Endothelial cell of hepatic sinusoid (primary cell): ENCODE results near the gene AGBL4.

Experiments used
- in situ Hi-C: cut with HindIII; loops from 2 replicates; pipeline ENCODE4 v1.10.0; 2017; ENCODE audit warnings: low sequenced_read_pairs

AGBL4 gene

GRCh38 chr1:48674641-48675040, 1349.1 kb downstream of the AGBL4 start:
- in situ Hi-C loops, result no loop called here

GRCh38 chr1:48673332-48674105, 1350.2 kb downstream of the AGBL4 start:
- in situ Hi-C loops, result no loop called here

GRCh38 chr1:48671578-48671977, 1352.2 kb downstream of the AGBL4 start:
- in situ Hi-C loops, result no loop called here

- in situ Hi-C loops, result no loop called here
Measured at GRCh38 chr1:48670234-48671020, 1353.3 kb downstream of the AGBL4 start.

GRCh38 chr1:48668339-48668738, 1355.4 kb downstream of the AGBL4 start:
- in situ Hi-C loops, result no loop called here

- in situ Hi-C loops, result no loop called here
Measured at GRCh38 chr1:48667782-48668181, 1356.0 kb downstream of the AGBL4 start.

GRCh38 chr1:48665708-48666407, 1357.9 kb downstream of the AGBL4 start:
- in situ Hi-C loops, result no loop called here

GRCh38 chr1:48661726-48662463, 1361.9 kb downstream of the AGBL4 start:
- in situ Hi-C loops, result no loop called here

- in situ Hi-C loops, result no loop called here
Measured at GRCh38 chr1:48659801-48660200, 1364.0 kb downstream of the AGBL4 start.

- in situ Hi-C loops, result no loop called here
Measured at GRCh38 chr1:48657413-48657812, 1366.3 kb downstream of the AGBL4 start.

- in situ Hi-C loops, result no loop called here
Measured at GRCh38 chr1:48654606-48655210, 1369.0 kb downstream of the AGBL4 start.

GRCh38 chr1:48652334-48652733, 1371.4 kb downstream of the AGBL4 start:
- in situ Hi-C loops, result no loop called here

GRCh38 chr1:48649880-48650279, 1373.9 kb downstream of the AGBL4 start:
- in situ Hi-C loops, result no loop called here

GRCh38 chr1:48645883-48646282, 1377.9 kb downstream of the AGBL4 start:
- in situ Hi-C loops, result no loop called here

- in situ Hi-C loops, result no loop called here
Measured at GRCh38 chr1:48644905-48645605, 1378.7 kb downstream of the AGBL4 start.

GRCh38 chr1:48644190-48644900, 1379.4 kb downstream of the AGBL4 start:
- in situ Hi-C loops, result no loop called here

- in situ Hi-C loops, result no loop called here
Measured at GRCh38 chr1:48643193-48643592, 1380.6 kb downstream of the AGBL4 start.

GRCh38 chr1:48640836-48641492, 1382.8 kb downstream of the AGBL4 start:
- in situ Hi-C loops, result no loop called here

GRCh38 chr1:48629867-48630266, 1393.9 kb downstream of the AGBL4 start:
- in situ Hi-C loops, result no loop called here
